HepG2 (cell line): Measurements from ENCODE around the gene ARL16. TPM values are rescaled to one million over a fixed set of nuclear protein-coding genes. Genes with fewer than 3 reads are reported as not detected.

ENCODE experiments used
- CBX2 ChIP-seq, 2 experiments: fragments of 200-600 bp in 1 of 2; sonication (generic); formaldehyde crosslinking in 1 of 2; IDR thresholded peaks; 2 replicates each; pipeline versions ENCODE4 v1.7.0 to v1.8.1; 2018 to 2022; ENCODE audit warnings: low read depth in 2 of 2, low read length in 1 of 2, mild to moderate bottlenecking in 1 of 2, missing genetic modification reagents in 1 of 2
- FLYWCH1 ChIP-seq: sonication (generic); formaldehyde crosslinking; IDR thresholded peaks from 2 replicates; pipeline ENCODE4 v1.8.1; 2023; ENCODE audit warnings: mild to moderate bottlenecking, missing genetic modification reagents
- HDAC1 ChIP-seq: sonication (generic); formaldehyde crosslinking; IDR thresholded peaks from 2 replicates; pipeline ENCODE4 v1.5.1; 2020; ENCODE audit warnings: mild to moderate bottlenecking, missing genetic modification reagents
- HMG20A ChIP-seq: IDR thresholded peaks from 2 replicates; pipeline ENCODE4 v1.6.1; 2016; ENCODE audit warnings: borderline replicate concordance
- HMGXB3 ChIP-seq: sonication (generic); formaldehyde crosslinking; IDR thresholded peaks from 2 replicates; pipeline ENCODE4 v1.4.0; 2020; ENCODE audit warnings: missing genetic modification reagents, borderline replicate concordance
- NFIB ChIP-seq: sonication (generic); formaldehyde crosslinking; IDR thresholded peaks from 2 replicates; pipeline ENCODE4 v1.9.0; 2021; ENCODE audit warnings: missing genetic modification reagents, mild to moderate bottlenecking, borderline replicate concordance
- ZBTB1 ChIP-seq: sonication (generic); formaldehyde crosslinking; IDR thresholded peaks from 2 replicates; pipeline ENCODE4 v1.4.0; 2020; ENCODE audit warnings: missing genetic modification reagents, borderline replicate concordance
- ZKSCAN1 ChIP-seq: fragments of 150-350 bp; IDR thresholded peaks from 2 replicates; pipeline ENCODE4 v1.6.1; 2014; ENCODE audit warnings: low read length
- ZNF282 ChIP-seq: fragments of 450-650 bp; IDR thresholded peaks from 2 replicates; pipeline ENCODE4 v1.6.1; 2018; ENCODE audit not compliant: partially characterized antibody
- polyA plus RNA-seq, 8 experiments: library from polyadenylated mRNA; depleted of rRNA in 3 of 8; stranded (reverse) in 7 of 8; unstranded in 1 of 8; fragments of >200 nt; fragmentation: Illumina TruSeq in 4 of 8; extraction: Trizol in 4 of 8; gene quantifications; 2 replicates each; pipeline versions ENCODE4 v1.2.1 to v1.2.3, GENCODE V29; 2011 to 2016; ENCODE audit warnings: low read depth in 4 of 8, missing spikeins in 1 of 8, mixed read lengths in 1 of 8; ENCODE audit not compliant: insufficient read depth in 1 of 8
- total RNA-seq, 5 experiments: library from RNA; depleted of rRNA; stranded (reverse); fragments of >200 nt; fragmentation: Illumina TruSeq; extraction: Trizol; gene quantifications; 2 replicates each; pipeline ENCODE4 v1.2.3, GENCODE V29; 2016; ENCODE audit warnings: low read depth in 1 of 5
- TF ChIP-seq, protein P1 (sequence below): sonication (generic); formaldehyde crosslinking; IDR thresholded peaks from 2 replicates; pipeline ENCODE4 v1.5.1; 2020; ENCODE audit warnings: missing genetic modification reagents, mild to moderate bottlenecking, borderline replicate concordance
- TF ChIP-seq, protein P2 (sequence below): sonication (generic); formaldehyde crosslinking; IDR thresholded peaks from 2 replicates; pipeline ENCODE4 v1.4.0; 2020; ENCODE audit warnings: low read depth, missing genetic modification reagents
- TF ChIP-seq, protein P3 (sequence below): sonication (generic); formaldehyde crosslinking; IDR thresholded peaks from 2 replicates; pipeline ENCODE4 v1.5.0; 2020; ENCODE audit warnings: missing genetic modification reagents

The ARL16 gene
- total and polyA plus RNA-seq, 2 of the 13 experiments (the other 11 are each of a cell fraction or from before 2014, with no cell fraction given), result 20.8 to 30.8 TPM

- peak; percentile 84; the same call in 1 of the 2 replicates for TF ChIP-seq HMGXB3
- TF ChIP-seq FLYWCH1 (CRISPR knock-in tag), result no peak; the same call in 1 of the 2 replicates
- TF ChIP-seq ZKSCAN1, result peak; percentile 48; the same call in 1 of the 2 replicates
- TF ChIP-seq, protein P1, sequence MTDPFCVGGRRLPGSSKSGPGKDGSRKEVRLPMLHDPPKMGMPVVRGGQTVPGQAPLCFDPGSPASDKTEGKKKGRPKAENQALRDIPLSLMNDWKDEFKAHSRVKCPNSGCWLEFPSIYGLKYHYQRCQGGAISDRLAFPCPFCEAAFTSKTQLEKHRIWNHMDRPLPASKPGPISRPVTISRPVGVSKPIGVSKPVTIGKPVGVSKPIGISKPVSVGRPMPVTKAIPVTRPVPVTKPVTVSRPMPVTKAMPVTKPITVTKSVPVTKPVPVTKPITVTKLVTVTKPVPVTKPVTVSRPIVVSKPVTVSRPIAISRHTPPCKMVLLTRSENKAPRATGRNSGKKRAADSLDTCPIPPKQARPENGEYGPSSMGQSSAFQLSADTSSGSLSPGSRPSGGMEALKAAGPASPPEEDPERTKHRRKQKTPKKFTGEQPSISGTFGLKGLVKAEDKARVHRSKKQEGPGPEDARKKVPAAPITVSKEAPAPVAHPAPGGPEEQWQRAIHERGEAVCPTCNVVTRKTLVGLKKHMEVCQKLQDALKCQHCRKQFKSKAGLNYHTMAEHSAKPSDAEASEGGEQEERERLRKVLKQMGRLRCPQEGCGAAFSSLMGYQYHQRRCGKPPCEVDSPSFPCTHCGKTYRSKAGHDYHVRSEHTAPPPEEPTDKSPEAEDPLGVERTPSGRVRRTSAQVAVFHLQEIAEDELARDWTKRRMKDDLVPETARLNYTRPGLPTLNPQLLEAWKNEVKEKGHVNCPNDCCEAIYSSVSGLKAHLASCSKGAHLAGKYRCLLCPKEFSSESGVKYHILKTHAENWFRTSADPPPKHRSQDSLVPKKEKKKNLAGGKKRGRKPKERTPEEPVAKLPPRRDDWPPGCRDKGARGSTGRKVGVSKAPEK, result 0 out of 2 replicates have a peak, but pooled peaks have one; percentile 27
- TF ChIP-seq HMG20A (CRISPR knock-in tag), result no peak
- TF ChIP-seq, protein P2, sequence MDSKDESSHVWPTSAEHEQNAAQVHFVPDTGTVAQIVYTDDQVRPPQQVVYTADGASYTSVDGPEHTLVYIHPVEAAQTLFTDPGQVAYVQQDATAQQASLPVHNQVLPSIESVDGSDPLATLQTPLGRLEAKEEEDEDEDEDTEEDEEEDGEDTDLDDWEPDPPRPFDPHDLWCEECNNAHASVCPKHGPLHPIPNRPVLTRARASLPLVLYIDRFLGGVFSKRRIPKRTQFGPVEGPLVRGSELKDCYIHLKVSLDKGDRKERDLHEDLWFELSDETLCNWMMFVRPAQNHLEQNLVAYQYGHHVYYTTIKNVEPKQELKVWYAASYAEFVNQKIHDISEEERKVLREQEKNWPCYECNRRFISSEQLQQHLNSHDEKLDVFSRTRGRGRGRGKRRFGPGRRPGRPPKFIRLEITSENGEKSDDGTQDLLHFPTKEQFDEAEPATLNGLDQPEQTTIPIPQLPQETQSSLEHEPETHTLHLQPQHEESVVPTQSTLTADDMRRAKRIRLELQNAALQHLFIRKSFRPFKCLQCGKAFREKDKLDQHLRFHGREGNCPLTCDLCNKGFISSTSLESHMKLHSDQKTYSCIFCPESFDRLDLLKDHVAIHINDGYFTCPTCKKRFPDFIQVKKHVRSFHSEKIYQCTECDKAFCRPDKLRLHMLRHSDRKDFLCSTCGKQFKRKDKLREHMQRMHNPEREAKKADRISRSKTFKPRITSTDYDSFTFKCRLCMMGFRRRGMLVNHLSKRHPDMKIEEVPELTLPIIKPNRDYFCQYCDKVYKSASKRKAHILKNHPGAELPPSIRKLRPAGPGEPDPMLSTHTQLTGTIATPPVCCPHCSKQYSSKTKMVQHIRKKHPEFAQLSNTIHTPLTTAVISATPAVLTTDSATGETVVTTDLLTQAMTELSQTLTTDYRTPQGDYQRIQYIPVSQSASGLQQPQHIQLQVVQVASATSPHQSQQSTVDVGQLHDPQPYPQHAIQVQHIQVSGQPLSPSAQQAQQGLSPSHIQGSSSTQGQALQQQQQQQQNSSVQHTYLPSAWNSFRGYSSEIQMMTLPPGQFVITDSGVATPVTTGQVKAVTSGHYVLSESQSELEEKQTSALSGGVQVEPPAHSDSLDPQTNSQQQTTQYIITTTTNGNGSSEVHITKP (CRISPR knock-in tag), result 0 out of 2 replicates have a peak, but pooled peaks have one; percentile 48
- TF ChIP-seq NFIB (CRISPR knock-in tag), result no peak
- no peak for TF ChIP-seq ZBTB1 (CRISPR knock-in tag)
- peak; percentile 94 for TF ChIP-seq HDAC1 (CRISPR knock-in tag)
- TF ChIP-seq CBX2 (IDR thresholded peaks at IDR 0.05; ENCODE audit: low read depth, low read length), result no peak
- no peak for TF ChIP-seq CBX2 (CRISPR knock-in tag; IDR thresholded peaks at IDR 0.05; ENCODE audit: low read depth)
- TF ChIP-seq ZNF282, result no peak
- TF ChIP-seq, protein P3, sequence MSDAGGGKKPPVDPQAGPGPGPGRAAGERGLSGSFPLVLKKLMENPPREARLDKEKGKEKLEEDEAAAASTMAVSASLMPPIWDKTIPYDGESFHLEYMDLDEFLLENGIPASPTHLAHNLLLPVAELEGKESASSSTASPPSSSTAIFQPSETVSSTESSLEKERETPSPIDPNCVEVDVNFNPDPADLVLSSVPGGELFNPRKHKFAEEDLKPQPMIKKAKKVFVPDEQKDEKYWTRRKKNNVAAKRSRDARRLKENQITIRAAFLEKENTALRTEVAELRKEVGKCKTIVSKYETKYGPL (CRISPR knock-in tag), result no peak; the same call in 1 of the 2 replicates
Measured at GRCh38 chr17:81636505-81637288, 46.9 kb downstream of the ARL16 start, which contains the start of the genes NPLOC4 and TSPAN10 (continued).
